Measurements from ENCODE around the gene RCE1. TPM values are rescaled to one million over a fixed set of nuclear protein-coding genes. Genes with fewer than 3 reads are reported as not detected.
A peak's percentile ranks its signal among the peaks of the same experiment; 100 is the strongest.

RCE1 gene
- total RNA-seq, 1 donor from 2014 or later: 10.5 TPM

- no peak for DNase-seq (ENCODE audit: low read depth)
These were observed 25.0 kb downstream of the RCE1 start for GRCh38 chr11:66868082-66868725.

GRCh38 chr11:66868726-66869566, 25.7 kb downstream of the RCE1 start:
- DNase-seq (ENCODE audit: low read depth): no peak

- no peak for DNase-seq (ENCODE audit: low read depth)
These were observed 26.3 kb downstream of the RCE1 start for GRCh38 chr11:66869567-66869870.

GRCh38 chr11:66870131-66870530, 26.9 kb downstream of the RCE1 start:
- no peak for DNase-seq (ENCODE audit: low read depth)

- DNase-seq (ENCODE audit: low read depth): no peak
These were observed 27.6 kb downstream of the RCE1 start for GRCh38 chr11:66870616-66871520.

- no peak for DNase-seq (ENCODE audit: low read depth)
These were observed 28.3 kb downstream of the RCE1 start for GRCh38 chr11:66871521-66871901.

- no peak for DNase-seq (ENCODE audit: low read depth)
These were observed 31.0 kb downstream of the RCE1 start for GRCh38 chr11:66874232-66874631.

GRCh38 chr11:66875378-66875777, 32.1 kb downstream of the RCE1 start:
- DNase-seq (ENCODE audit: low read depth): no peak

GRCh38 chr11:66877588-66878385, 34.5 kb downstream of the RCE1 start:
- no peak for DNase-seq (ENCODE audit: low read depth)

GRCh38 chr11:66878474-66878873, 35.2 kb downstream of the RCE1 start:
- no peak for DNase-seq (ENCODE audit: low read depth)

GRCh38 chr11:66879000-66879399, 35.8 kb downstream of the RCE1 start:
- no peak for DNase-seq (ENCODE audit: low read depth)

GRCh38 chr11:66879583-66879982, 36.3 kb downstream of the RCE1 start:
- no peak for DNase-seq (ENCODE audit: low read depth)

- no peak for DNase-seq (ENCODE audit: low read depth)
These were observed 36.8 kb downstream of the RCE1 start for GRCh38 chr11:66879999-66880398.

- DNase-seq (ENCODE audit: low read depth): peak; percentile 49
These were observed 37.5 kb downstream of the RCE1 start for GRCh38 chr11:66880496-66881450.

GRCh38 chr11:66881451-66881835, 38.2 kb downstream of the RCE1 start:
- DNase-seq (ENCODE audit: low read depth): no peak

GRCh38 chr11:66881927-66882452, 38.7 kb downstream of the RCE1 start:
- DNase-seq (ENCODE audit: low read depth): no peak

GRCh38 chr11:66882561-66883015, 39.3 kb downstream of the RCE1 start:
- DNase-seq (ENCODE audit: low read depth): no peak

GRCh38 chr11:66883016-66883965, 40.0 kb downstream of the RCE1 start:
- peak; percentile 75 for DNase-seq (ENCODE audit: low read depth)
